GM13977 (cell line): ENCODE data around the gene AP3B1.

Source experiments
- DNase-seq: peaks from one replicate; pipeline ENCODE4 v3.0.0; 2012; ENCODE audit warnings: low spot score
- in situ Hi-C: fragments of 300-500 bp; cut with MboI; formaldehyde crosslinking; loops from one replicate; pipeline ENCODE4 v1.12.0; 2022; ENCODE audit warnings: low sequenced_read_pairs, low pct_unique_long_range_greater_than_20kb, mixed read lengths, inconsistent platforms; ENCODE audit not compliant: unreplicated experiment
- TF ChIP-seq, protein P1 (sequence below): IDR thresholded peaks from 2 replicates; pipeline ENCODE4 v1.5.1; 2012; ENCODE audit warnings: mild to moderate bottlenecking, control low read depth; ENCODE audit not compliant: insufficient read depth; ENCODE audit errors: extremely low read depth, missing control alignments

Gene AP3B1

DNA sequence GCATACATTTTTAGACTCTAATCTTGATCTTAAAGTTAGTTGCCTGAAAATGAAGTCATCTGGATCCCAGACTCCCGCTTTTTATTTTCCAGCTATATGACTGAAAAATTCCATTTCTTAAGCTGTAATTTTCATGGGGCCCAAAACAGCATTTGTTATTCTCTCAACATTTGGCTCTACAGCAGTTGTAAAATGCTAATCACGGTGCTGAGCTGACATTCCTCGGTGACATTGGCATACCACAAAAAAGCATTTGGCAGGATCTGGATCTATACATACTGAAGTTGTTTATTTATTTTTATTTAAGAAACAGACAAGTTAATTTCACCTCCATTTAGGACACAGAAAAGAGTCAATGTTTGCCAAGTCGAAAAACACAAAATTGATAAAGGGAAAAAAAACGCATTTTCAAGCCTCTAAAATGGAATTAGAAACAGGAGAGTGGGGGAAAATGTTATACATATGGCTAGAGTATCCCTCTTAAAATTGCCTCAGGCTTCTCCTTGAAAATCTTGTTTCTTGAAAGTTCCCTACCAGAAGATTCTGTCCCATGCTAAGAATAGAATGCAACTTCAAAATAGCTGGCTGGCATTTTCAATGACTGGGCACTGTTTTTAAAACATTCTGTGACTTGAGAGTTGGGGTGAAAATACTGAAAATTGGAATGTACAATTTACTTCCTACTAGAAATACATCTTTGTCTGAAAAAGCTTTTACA is 310.9 kb downstream of the AP3B1 start:
- TF ChIP-seq, protein P1, sequence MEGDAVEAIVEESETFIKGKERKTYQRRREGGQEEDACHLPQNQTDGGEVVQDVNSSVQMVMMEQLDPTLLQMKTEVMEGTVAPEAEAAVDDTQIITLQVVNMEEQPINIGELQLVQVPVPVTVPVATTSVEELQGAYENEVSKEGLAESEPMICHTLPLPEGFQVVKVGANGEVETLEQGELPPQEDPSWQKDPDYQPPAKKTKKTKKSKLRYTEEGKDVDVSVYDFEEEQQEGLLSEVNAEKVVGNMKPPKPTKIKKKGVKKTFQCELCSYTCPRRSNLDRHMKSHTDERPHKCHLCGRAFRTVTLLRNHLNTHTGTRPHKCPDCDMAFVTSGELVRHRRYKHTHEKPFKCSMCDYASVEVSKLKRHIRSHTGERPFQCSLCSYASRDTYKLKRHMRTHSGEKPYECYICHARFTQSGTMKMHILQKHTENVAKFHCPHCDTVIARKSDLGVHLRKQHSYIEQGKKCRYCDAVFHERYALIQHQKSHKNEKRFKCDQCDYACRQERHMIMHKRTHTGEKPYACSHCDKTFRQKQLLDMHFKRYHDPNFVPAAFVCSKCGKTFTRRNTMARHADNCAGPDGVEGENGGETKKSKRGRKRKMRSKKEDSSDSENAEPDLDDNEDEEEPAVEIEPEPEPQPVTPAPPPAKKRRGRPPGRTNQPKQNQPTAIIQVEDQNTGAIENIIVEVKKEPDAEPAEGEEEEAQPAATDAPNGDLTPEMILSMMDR = no peak
- in situ Hi-C loops = loop anchor here (25.0 kb wide), 1 partner anchor 346 kb away; the partner anchor contains the start of gene OTP
- no peak for DNase-seq

DNA sequence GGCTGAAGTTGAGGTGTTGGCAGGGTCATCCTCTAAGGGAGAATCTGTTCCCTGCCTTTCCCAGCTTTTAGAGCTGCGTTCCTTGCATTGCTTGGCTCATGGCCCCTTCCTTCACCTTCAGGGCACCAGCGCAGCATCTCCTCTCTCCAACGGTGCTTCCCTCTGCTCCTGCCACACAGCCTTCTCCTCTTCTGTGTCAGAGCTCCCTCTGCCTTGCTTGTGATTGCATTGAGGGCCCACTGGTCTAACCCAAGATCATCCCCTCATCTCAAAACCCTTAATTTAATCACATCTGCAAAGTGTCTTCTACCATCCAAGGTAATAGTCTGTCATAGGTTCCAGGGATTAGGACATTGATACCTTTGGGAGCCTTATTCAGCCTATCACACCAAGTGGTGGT is 312.7 kb downstream of the AP3B1 start:
- DNase-seq = no peak
- in situ Hi-C loops = loop anchor here (25.0 kb wide), 1 partner anchor 345 kb away; the partner anchor contains the start of gene OTP
- TF ChIP-seq, protein P1 = peak; percentile 17

GRCh38 chr5:77974576-77974975 is 319.9 kb downstream of the AP3B1 start:
- in situ Hi-C loops = no loop called here
- TF ChIP-seq, protein P1 = no peak
- DNase-seq = no peak

DNA sequence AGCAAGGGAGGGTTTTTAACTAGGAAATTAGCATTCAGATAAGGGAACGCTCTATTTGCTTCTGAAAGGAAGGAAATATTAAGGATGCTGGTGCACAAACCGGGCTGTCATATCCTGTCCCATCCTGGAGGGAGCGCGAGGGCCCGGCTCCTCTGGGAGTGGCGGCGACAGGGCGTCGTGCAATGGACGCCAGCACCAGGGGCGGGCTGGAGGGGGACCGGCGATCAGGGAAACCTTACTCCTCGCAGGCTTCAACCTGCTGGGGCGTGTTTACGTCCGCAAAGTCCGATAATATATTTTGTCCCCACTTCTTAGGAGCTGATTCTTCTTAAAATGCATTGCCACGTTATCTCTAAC is 321.3 kb downstream of the AP3B1 start:
- DNase-seq = no peak

DNA sequence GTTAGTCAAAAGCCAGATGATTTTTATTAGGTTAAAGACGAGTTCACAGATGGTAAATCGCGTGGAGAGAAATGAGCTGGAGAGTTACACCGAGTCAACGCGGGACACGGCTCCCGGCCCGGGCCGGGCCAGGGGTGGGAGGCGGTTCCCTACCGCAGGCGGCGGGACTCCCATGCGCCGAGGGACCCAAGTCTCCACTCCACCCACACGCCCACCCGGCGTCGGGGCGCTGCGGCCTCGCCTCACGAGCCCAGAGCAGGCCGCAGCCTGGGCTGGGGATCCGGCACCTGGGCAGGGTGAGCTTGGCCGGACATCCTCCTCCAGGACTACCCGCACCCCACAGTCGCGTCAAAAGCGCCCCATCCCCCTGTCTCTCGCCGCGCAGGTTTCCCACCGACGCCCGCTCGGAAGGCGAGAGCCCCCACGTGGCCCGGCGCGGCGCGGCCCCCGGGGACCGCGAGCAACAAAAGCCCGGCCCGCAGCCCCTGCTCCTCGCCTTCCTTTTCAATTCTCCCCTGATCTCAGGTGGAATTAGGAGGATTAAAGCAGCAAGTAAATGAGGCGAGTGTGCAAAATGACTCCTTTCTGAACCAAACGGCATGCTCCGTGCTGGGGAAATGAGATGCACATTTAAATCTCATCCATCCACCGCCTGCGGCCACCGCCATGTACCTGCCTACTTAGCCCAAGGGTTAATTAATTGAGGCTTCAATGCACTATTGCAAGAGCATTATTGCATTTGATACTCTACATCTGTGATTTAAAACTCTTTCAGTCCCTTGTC is 321.8 kb downstream of the AP3B1 start:
- in situ Hi-C loops = no loop called here
- TF ChIP-seq, protein P1 = peak; percentile 68
- peak; percentile 76 for DNase-seq

More for the DNA sequence above, 321.3 kb downstream of the AP3B1 start:
- TF ChIP-seq, protein P1 = no peak
- in situ Hi-C loops = no loop called here

DNA sequence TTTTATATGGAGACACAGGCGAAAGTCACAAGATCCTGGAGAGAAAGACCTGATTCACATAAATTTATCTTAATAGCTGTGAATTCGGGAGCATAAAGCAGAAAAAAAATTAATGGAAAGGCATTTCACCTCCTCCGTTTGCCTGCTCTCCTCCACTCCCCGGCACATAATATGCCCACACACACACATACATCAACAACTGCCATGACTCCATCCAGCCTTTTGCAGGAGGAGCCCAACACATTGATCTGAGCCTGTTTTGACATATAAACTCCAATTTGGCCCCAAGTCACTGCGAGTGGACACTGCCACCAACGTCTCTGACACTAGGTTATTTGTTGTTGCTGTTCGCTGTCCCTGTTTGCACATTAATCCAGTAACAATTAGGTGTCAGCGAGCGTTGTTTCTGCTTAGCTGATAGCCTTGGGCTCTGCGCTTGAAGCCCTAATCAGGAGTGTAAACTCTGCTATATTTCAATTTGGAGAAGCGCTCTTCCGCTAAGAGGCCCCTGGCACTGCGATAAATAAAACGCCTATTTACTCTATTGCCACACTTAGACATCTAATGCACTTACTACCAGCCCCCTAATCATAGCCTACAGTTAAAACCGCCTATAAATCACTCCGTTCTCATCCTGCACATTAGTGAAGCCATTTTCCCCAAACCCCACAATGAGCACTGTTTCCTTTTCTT is 322.6 kb downstream of the AP3B1 start:
- in situ Hi-C loops = no loop called here

More for the DNA sequence above, 322.6 kb downstream of the AP3B1 start:
- DNase-seq = no peak
- TF ChIP-seq, protein P1 = no peak
